Measurements from ENCODE around the gene ATXN1L.

GRCh38 chr16:71851746-71852145, 6.0 kb downstream of the ATXN1L start:
- no peak for TF ChIP-seq NFRKB (IDR thresholded peaks at IDR 0.05)
- TF ChIP-seq FOXA1 (IDR thresholded peaks at IDR 0.05): no peak
- no peak for TF ChIP-seq SP1 (IDR thresholded peaks at IDR 0.05)
- no peak for TF ChIP-seq CTBP1 (IDR thresholded peaks at IDR 0.05; ENCODE audit: borderline replicate concordance)
- TF ChIP-seq BHLHE40 (IDR thresholded peaks at IDR 0.05; ENCODE audit: borderline replicate concordance): no peak
- TF ChIP-seq HDGF (IDR thresholded peaks at IDR 0.05; ENCODE audit: borderline replicate concordance): no peak
- TF ChIP-seq SUZ12 (IDR thresholded peaks at IDR 0.05): no peak

Measured in HEK293T (cell line).